OCI-LY1 (cell line): ENCODE results near the gene TBC1D16.
A peak's percentile ranks its signal among the peaks of the same experiment; 100 is the strongest.

ENCODE experiments used
- H2AFZ ChIP-seq: fragments of 200-600 bp; sonication (generic), shearing (Covaris generic); 2 replicates; pipeline ENCODE4 v1.6.0; 2014; ENCODE audit warnings: antibody characterized with exemption, mild to moderate bottlenecking, low read length
- H3F3A ChIP-seq: fragments of 200-600 bp; sonication (generic), shearing (Covaris generic); 2 replicates; pipeline ENCODE4 v1.6.0; 2014; ENCODE audit warnings: mild to moderate bottlenecking, antibody characterized with exemption, low read length, moderate library complexity; ENCODE audit not compliant: insufficient read depth
- H3K27ac ChIP-seq: fragments of 200-600 bp; sonication (generic); 2 replicates; pipeline ENCODE4 v1.5.1; 2014; ENCODE audit warnings: low read length, mixed run types, mild to moderate bottlenecking, low read depth; ENCODE audit not compliant: poor library complexity, severe bottlenecking
- H3K27me3 ChIP-seq: fragments of 200-600 bp; sonication (generic); 2 replicates; pipeline ENCODE4 v1.6.0; 2014; ENCODE audit warnings: antibody characterized with exemption, mild to moderate bottlenecking, low read length, moderate library complexity; ENCODE audit not compliant: insufficient read depth
- H3K36me3 ChIP-seq: fragments of 200-600 bp; sonication (generic); 2 replicates; pipeline ENCODE4 v1.6.1; 2014; ENCODE audit warnings: mild to moderate bottlenecking, antibody characterized with exemption, low read length, moderate library complexity, mixed read lengths; ENCODE audit not compliant: insufficient read depth
- H3K4me1 ChIP-seq: fragments of 200-600 bp; sonication (generic); 2 replicates; pipeline ENCODE4 v1.5.1; 2014; ENCODE audit warnings: mild to moderate bottlenecking, low read length, moderate library complexity; ENCODE audit not compliant: insufficient read depth, severe bottlenecking
- H3K4me2 ChIP-seq: fragments of 200-600 bp; sonication (generic), shearing (Covaris generic); 2 replicates; pipeline ENCODE4 v1.6.1; 2014; ENCODE audit warnings: low read length
- H3K4me3 ChIP-seq: fragments of 200-600 bp; sonication (generic); 2 replicates; pipeline ENCODE4 v1.5.1; 2014; ENCODE audit warnings: low read length, low read depth, mild to moderate bottlenecking, mixed read lengths; ENCODE audit not compliant: poor library complexity, severe bottlenecking
- H3K79me2 ChIP-seq: fragments of 200-600 bp; shearing (Covaris generic); 2 replicates; pipeline ENCODE4 v1.6.1; 2016; ENCODE audit warnings: mixed run types, low read length, mixed read lengths; ENCODE audit not compliant: insufficient read depth
- H3K9ac ChIP-seq: fragments of 200-600 bp; sonication (generic), shearing (Covaris generic); 2 replicates; pipeline ENCODE4 v1.6.1; 2014; ENCODE audit warnings: mild to moderate bottlenecking, low read length, mixed read lengths
- H3K9me2 ChIP-seq: fragments of 200-600 bp; sonication (generic), shearing (Covaris generic); 2 replicates; pipeline ENCODE4 v1.6.1; 2014; ENCODE audit warnings: low read depth, mild to moderate bottlenecking, low read length, mixed read lengths
- H3K9me3 ChIP-seq: fragments of 200-600 bp; shearing (Covaris generic); 2 replicates; pipeline ENCODE4 v1.6.1; 2014; ENCODE audit warnings: low read length, mixed read lengths
- H4K20me1 ChIP-seq: fragments of 200-600 bp; sonication (generic), shearing (Covaris generic); 2 replicates; pipeline ENCODE4 v1.6.0; 2016; ENCODE audit warnings: mild to moderate bottlenecking, low read length; ENCODE audit not compliant: insufficient read depth
- CTCF ChIP-seq: fragments of 200-600 bp; sonication (generic), shearing (Covaris generic); IDR thresholded peaks from 2 replicates; pipeline ENCODE4 v1.5.1; 2017; ENCODE audit warnings: mild to moderate bottlenecking, antibody characterized with exemption, low read length, moderate library complexity, mixed read lengths
- EZH2 ChIP-seq: fragments of 200-600 bp; sonication (generic), shearing (Covaris generic); IDR thresholded peaks from 2 replicates; pipeline ENCODE4 v1.8.0; 2017; ENCODE audit warnings: borderline replicate concordance, mixed run types, mild to moderate bottlenecking, antibody characterized with exemption, low read length, moderate library complexity, mixed read lengths

Gene TBC1D16, protein sequence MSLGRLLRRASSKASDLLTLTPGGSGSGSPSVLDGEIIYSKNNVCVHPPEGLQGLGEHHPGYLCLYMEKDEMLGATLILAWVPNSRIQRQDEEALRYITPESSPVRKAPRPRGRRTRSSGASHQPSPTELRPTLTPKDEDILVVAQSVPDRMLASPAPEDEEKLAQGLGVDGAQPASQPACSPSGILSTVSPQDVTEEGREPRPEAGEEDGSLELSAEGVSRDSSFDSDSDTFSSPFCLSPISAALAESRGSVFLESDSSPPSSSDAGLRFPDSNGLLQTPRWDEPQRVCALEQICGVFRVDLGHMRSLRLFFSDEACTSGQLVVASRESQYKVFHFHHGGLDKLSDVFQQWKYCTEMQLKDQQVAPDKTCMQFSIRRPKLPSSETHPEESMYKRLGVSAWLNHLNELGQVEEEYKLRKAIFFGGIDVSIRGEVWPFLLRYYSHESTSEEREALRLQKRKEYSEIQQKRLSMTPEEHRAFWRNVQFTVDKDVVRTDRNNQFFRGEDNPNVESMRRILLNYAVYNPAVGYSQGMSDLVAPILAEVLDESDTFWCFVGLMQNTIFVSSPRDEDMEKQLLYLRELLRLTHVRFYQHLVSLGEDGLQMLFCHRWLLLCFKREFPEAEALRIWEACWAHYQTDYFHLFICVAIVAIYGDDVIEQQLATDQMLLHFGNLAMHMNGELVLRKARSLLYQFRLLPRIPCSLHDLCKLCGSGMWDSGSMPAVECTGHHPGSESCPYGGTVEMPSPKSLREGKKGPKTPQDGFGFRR

GRCh38 chr17:80035687-80035936 is at the start of gene TBC1D16:
Gene TBC1D16, minus strand, starts transcription at chr17:80035872. Its CDS starts 22,325 bp downstream, at chr17:80013547.
- H3K27me3 ChIP-seq: peaks cover 4% of the 10 kb centered on the region; the same call in 1 of the 2 replicates
- peak within 1 kb of the TSS; percentile 53 for H3K4me3 ChIP-seq
- peak within 1 kb of the TSS; percentile 63 for H3K4me2 ChIP-seq
- H3K9me3 ChIP-seq: no peaks in the 10 kb centered on the region
- no peaks in the 10 kb centered on the region for H3K9me2 ChIP-seq
- no peaks in the 10 kb centered on the region for H3K36me3 ChIP-seq
- no peaks in the 10 kb centered on the region for H3F3A ChIP-seq
- no peak within 1 kb of the TSS for H2AFZ ChIP-seq
- H3K4me1 ChIP-seq: peaks cover 9% of the 10 kb centered on the region
- no peaks in the 10 kb centered on the region for H4K20me1 ChIP-seq
- H3K9ac ChIP-seq: peak within 1 kb of the TSS; percentile 34; the same call in 1 of the 2 replicates
- H3K79me2 ChIP-seq: no peaks in the 10 kb centered on the region
- TF ChIP-seq EZH2: no peak
- no peak within 1 kb of the TSS for H3K27ac ChIP-seq

DNA sequence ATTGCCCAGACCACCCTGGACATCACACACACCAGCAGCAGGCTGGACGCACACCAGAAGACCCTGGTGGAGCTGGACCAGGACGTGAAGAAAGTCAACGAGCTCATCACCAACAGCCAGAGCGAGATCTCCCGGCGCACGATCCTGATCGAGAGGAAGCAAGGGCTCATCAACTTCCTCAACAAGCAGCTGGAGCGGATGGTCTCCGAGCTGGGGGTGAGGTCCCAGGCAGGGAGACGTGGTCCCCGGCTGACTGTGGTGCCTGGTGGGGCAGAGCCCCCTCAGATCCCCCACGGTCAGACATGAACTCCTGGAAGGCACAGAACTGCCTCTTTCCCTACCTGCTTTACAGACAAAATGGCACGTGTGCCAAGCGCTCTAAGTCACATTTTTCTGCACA is 49.1 kb upstream of the TBC1D16 start:
- Histone ChIP-seq H3K79me2 (no peaks in the 10 kb centered on the region), H3K9me2 (no peaks in the 10 kb centered on the region), H4K20me1 (no peaks in the 10 kb centered on the region), H3K4me3 (no peak overlapping the region), H2AFZ (no peak overlapping the region), H3K9me3 (no peaks in the 10 kb centered on the region), H3K4me2 (no peak overlapping the region), H3F3A (no peaks in the 10 kb centered on the region), H3K9ac (no peak overlapping the region), H3K4me1 (no peaks in the 10 kb centered on the region), H3K27me3 (no peaks in the 10 kb centered on the region), H3K36me3 (no peaks in the 10 kb centered on the region), H3K27ac (no peak overlapping the region)
- no peak for TF ChIP-seq EZH2
- TF ChIP-seq CTCF: no peak

- no peaks in the 10 kb centered on the region for H4K20me1 ChIP-seq
- no peak overlapping the region for H3K4me2 ChIP-seq
- H3K79me2 ChIP-seq: no peaks in the 10 kb centered on the region
- no peak overlapping the region for H3K9ac ChIP-seq
- H3K9me2 ChIP-seq: no peaks in the 10 kb centered on the region
- no peaks in the 10 kb centered on the region for H3F3A ChIP-seq
- H3K36me3 ChIP-seq: no peaks in the 10 kb centered on the region
- H3K27me3 ChIP-seq: no peaks in the 10 kb centered on the region
- H3K9me3 ChIP-seq: no peaks in the 10 kb centered on the region
- H3K27ac ChIP-seq: no peak overlapping the region
- no peak overlapping the region for H2AFZ ChIP-seq
- no peak for TF ChIP-seq CTCF
- TF ChIP-seq EZH2: no peak
- H3K4me3 ChIP-seq: no peak overlapping the region
- H3K4me1 ChIP-seq: no peaks in the 10 kb centered on the region
Observed at GRCh38 chr17:80083136-80083661, 47.5 kb upstream of the TBC1D16 start.
